Fibroblast of mammary gland (primary cell): ENCODE results near the gene PRRX2.
"Not testable (repeated sequence)": the region's sequence is repeated elsewhere in the genome, so short reads cannot be mapped to it uniquely, and the experiment has no call there.

ENCODE experiments used
- DNase-seq: peaks from one replicate; pipeline ENCODE4 v3.0.0-alpha.2; 2010; ENCODE audit warnings: low read depth
- H3K4me3 ChIP-seq: 2 replicates; pipeline ENCODE4 v1.5.1; 2011; ENCODE audit warnings: low read depth, mild to moderate bottlenecking, low read length, moderate library complexity; ENCODE audit not compliant: control insufficient read depth
- CTCF ChIP-seq: conservative IDR thresholded peaks from 2 replicates; pipeline ENCODE4 v1.5.1; 2011; ENCODE audit warnings: low read depth, low read length, inconsistent platforms; ENCODE audit not compliant: control insufficient read depth, insufficient read depth

Gene PRRX2

GRCh38 chr9:129759804-129760502 lies 94.5 kb downstream of the PRRX2 start:
- TF ChIP-seq CTCF = no peak
- H3K4me3 ChIP-seq = no peak overlapping the region
- DNase-seq = no peak

- DNase-seq, H3K4me3 ChIP-seq: not testable (repeated sequence)
Observed at GRCh38 chr9:129760784-129761183, 95.3 kb downstream of the PRRX2 start.

- H3K4me3 ChIP-seq = no peak overlapping the region
Observed at GRCh38 chr9:129761293-129761900, 96.0 kb downstream of the PRRX2 start.

GRCh38 chr9:129761901-129762369 lies 96.5 kb downstream of the PRRX2 start:
- peak; percentile 87 for DNase-seq
- H3K4me3 ChIP-seq = no peak overlapping the region
- no peak for TF ChIP-seq CTCF

More at GRCh38 chr9:129761293-129761900, 96.0 kb downstream of the PRRX2 start:
- no peak for TF ChIP-seq CTCF
- peak; percentile 88 for DNase-seq

- not testable (repeated sequence) for H3K4me3 ChIP-seq
- peak; percentile 99 for DNase-seq
Observed at GRCh38 chr9:129762370-129762984, 97.0 kb downstream of the PRRX2 start.

GRCh38 chr9:129762985-129763926 lies 97.8 kb downstream of the PRRX2 start:
- TF ChIP-seq CTCF = no peak
- DNase-seq = peak; percentile 94
- H3K4me3 ChIP-seq = no peak overlapping the region

- no peak overlapping the region for H3K4me3 ChIP-seq
- no peak for TF ChIP-seq CTCF
- DNase-seq = no peak
Observed at GRCh38 chr9:129765764-129766317, 100.4 kb downstream of the PRRX2 start.
